Activated effector memory CD4-positive, alpha-beta T cell treated with Interleukin-2 at 50 U/mL for 16 hours (primary cell): Measurements from ENCODE around the gene PRKCH.
A peak's percentile ranks its signal among the peaks of the same experiment; 100 is the strongest.
"Not testable (repeated sequence)": the region's sequence is repeated elsewhere in the genome, so short reads cannot be mapped to it uniquely, and the experiment has no call there.

Experiments
- DNase-seq: peaks from one replicate; pipeline ENCODE4 v3.0.0-alpha.2; 2020

The PRKCH gene

DNA sequence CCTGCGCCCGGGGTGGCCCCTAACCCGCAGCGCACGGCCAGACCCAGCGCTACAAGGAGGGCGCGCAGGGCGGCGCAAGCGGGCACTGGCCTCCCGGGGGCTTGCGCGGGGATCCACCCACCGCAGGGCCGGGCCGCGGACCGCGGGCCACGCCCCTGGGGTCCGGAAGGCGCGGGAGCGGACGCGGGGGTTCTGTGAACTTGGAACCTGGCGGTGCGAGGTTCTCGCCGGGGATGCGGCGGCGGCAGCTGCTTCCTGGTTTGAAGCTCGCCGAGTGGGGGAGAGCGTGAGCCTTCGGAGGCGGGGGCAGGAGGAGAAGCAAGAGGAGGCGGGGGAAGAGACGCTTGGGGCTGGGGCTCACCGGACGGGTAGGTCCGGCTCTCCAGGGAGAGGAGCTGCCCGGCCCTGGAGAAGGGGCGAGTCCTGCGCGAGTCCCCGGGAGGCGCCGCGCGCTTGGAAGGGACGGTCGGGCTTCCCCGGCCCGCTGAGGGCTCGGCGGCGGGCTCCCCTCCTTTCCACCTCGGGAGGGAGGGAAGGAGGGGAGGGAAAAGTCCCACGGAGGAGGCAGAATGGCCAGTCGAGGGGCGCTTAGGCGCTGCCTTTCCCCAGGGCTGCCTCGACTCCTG, at the start of gene PRKCH:
Gene PRKCH (plus strand): TSS at position 195 of the 626 bp plus-strand sequence. CDS start 523 bp downstream, outside the sequence.
- peak; percentile 78 for DNase-seq

DNA sequence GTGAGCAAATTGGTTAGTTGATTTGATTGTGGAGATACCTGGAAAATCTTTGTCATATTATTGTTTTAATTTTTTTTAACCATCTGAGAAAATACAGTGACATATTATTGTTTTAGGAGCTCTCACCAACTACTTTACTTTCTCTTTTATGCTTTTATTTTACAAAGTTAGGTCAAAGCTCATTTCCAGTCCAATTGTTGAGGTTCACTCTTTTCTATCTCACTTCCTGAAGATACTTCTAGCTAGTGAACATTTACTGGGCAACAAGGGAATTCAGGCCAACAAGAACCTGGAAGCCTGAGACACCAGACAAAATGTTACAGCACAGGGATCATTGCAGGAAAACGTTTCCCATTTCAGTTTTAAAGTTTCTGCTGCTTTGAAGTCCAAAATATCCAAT, 44.1 kb upstream of the PRKCH start:
- DNase-seq, result no peak

DNA sequence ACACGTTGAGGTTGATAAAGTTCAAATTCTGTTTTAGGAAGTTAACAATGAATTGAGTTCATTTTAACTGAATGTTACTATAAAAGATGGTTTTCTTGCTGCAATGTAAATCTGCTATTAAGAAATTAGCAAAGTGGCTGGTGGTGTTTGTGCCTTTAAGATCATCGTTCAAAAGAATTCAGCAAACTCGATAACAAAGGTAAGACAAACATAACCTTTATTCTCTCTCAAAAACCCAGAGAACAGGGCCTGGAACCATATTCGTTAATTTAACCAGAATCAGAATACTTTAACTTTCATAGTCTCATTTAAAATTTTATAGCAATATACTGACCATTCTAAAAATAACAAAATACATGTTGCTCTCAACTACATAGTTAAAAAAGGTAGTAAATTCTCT, 43.6 kb upstream of the PRKCH start:
- DNase-seq, result no peak

DNA sequence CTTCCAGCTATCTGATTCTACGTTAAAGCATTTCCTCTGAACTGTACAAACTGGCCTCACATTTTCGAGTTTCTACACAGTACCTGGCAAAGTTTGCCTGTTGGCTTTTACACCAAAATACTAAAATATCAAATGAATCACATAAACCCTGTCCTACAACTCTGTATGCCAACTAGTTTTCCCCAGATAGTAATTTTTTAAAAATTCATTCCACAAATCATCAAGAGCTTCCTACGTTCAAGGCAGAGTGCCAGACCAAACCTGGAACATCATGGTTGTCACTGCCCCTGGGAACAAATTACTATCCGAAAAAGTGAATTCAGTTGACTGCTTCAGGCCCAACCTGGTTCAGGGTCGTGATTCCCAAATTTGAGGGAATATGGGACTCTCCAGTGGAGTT, 42.3 kb upstream of the PRKCH start:
- DNase-seq, result no peak

DNA sequence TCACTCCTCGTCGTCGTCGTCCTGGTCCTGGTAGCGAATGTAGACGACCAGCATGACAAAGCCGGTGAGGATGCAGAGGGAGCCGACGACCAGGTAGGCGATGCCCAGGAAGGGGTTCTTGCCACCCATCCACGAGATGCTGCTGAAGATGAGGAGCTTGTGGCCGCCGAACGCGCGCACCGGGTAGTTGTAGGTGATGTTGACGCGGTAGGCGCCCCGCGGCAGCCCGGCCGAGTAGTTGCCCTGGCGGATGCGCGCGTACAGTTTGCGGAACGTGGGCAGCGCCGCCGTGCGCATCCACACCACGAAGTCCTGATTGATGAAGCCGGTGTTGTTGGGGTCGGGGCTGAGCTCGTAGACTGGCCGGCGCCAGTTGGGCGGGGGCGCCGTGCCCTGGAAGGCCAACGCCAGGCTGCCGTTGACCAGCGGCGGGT, 41.3 kb upstream of the PRKCH start:
- DNase-seq, result no peak

DNA sequence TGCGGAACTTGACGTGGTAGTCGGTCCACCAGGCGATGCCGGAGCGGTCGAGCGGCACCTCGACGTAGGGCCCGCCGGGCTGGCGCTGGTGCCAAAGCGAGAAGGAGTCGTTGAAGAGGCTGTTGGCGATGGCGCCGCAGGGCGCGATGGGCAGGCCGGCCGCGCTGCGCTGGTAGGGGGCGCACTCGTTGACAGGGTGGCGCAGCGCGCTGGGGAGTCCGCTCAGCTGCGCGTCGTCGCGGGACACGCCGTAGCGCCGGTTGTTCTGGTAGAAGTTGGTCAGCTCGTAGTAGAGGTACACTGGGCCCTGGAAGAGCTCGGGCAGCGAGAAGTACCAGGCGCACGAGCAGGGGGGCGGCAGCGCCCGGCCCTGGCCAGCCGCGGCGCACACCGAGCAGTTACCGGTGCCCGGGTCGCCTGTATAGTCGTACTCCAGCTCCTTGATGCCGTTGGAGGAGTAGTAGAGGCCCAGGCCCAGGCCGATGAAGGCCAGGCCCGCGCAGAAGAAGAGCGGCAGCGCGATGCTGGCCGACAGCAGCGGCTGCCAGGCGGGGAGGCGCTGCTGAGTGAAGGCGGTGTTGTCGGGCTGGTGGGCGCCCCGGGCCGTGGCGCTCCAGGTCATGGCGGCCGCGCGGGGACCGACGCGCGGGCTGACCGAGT, 40.7 kb upstream of the PRKCH start:
- DNase-seq, result peak; percentile 76

DNA sequence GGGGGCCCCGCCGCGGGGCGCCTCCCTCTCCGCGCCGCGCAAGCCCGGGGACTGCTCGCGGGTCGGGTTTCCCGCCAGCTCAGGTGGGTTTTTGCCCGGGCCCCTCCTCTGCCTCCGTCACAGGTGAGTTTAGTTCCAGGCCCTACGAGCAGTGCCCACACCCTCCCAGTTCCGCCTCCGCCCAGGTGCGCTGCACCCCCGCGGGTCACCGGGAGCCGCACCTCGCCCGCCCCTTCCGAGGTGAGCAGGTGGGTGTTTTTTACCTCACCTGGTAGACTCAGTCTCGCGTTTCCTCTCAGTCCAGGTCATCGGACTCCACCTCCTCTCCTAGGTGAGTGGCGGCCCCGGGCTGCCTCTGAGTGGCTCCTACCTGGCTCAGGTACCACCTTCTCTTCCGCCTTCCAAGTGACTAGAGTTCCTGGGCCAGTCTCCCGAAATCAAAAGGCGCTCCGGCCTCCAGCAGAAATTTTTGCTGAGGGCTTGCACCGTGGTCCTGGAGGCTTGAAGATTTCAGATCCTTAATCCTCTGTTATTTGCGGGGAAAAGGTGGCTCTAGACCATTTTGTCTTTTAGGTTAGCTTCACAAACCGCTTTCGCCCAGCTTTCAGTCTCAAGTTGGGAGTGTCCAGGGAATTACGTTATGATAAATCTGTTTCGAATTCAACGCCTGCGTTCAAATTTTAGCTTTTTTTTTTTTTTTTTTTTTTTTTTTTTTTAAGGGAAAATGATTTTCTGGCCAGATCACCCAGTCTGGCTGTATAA, 40.0 kb upstream of the PRKCH start, which contains the start of gene TMEM30B:
Gene TMEM30B (minus strand): TSS at position 153 of the 762 bp plus-strand sequence. CDS start 191 bp downstream, outside the sequence.
- peak; percentile 28 for DNase-seq

DNA sequence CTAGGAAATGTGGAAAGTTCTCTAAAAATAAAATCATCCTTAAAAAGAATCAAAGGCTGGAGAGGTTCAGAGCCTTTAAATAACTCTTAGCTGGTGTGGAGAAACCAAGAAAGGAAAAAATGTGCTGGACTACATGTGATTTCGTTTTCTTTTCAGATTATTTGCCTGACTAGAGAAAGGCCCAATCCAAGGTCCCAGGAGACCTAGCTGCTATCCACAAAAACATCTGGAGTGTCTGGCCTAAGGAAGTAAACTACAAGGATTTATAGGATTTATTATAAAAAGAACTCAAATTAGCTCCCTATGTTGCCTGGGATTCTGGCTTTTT, 39.5 kb upstream of the PRKCH start:
- no peak for DNase-seq

DNA sequence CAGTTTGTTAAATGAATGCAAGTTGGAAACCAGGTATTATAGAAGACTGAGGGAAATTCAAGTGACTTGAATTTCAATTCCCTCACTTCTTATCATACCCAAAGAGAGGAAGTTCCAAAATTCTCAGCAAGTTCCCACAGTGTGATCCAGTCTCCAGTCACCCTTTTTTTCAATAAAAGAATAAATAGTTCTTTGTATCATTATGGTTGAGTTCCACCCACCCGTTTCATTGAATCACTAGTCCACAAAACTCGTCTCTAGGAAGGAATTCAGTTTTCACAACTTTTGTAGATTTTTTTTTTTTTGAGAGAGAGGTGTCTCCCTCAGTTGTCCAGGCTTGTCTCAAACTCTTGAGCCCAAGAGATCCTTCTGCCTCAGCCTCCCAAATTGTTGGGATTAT, 38.6 kb upstream of the PRKCH start:
- no peak for DNase-seq

DNA sequence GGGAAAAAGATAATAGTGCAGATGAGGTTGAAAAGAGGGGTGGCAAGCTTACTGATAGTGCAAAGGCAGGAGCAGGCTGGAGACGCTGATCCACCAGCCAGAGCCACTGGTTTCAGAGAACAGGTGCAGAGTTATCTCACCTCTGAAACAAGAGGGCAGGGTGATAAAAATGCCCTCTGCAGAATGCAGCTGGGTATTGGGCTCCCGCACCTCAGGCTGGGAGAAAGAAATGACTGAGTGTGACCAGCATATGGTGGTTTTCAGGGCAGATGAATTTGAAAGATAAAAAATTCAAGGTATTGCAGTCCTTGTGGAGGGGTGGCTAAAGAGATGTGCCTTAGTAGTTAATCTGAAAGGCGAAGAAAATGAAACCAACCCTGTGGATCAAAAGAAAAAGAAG, 37.4 kb upstream of the PRKCH start:
- DNase-seq, result no peak

DNA sequence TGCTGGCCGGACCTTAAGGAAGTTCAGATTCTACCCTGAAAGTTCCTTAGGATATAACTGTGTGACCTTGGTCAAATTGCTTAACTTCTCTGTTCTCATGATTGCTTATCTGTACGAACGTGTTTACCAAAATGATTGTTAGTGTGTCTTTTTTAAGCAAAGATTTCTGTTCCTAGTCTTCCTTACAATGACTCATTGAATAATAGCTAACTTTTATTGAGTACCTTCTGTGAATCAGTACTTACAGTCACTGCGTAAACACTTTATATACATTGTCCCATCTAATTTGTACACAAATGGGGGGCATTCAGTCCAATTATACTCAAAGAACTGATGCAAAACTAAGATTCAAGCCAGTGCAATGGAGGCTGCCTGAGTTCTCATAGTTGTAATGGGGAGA, 36.0 kb upstream of the PRKCH start:
- DNase-seq, result no peak

DNA sequence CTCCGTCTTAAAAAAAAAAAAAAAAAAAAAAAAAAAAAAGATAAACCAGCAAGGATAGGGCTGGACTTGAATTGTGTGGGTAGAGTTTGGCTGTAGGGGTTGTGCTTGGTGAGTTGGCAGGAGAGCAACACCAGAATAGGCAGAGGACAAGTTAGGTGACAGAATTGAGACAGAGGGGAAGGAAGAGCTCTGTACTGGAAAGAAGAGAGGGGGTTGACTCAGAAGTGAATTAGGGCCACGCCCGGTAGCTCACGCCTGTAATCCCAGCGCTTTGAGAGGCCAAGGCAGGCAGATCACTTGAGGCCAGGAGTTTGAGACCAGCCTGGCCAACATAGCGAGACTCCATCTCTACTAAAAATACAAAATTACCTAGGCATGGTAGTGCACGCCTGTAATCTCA, 34.2 kb upstream of the PRKCH start:
- no peak for DNase-seq

DNA sequence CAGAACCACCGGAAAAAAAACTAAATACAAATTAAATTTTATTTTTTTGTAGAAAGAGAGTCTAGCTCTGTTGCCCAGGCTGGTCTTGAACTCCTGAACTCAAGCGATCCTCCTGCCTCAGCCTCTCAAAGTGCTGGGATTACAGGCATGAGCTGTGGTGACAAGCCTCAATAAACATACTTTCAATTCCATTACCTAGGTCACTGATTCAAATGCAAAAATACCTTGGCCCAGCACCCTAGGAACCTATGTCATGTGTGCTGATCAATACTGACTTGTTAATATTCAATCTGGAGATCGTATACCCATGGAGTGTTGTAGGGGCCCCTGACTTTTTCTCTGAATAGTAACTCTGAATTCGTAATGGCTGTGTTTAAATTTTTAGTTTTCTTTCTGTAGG, 33.2 kb upstream of the PRKCH start:
- no peak for DNase-seq

DNA sequence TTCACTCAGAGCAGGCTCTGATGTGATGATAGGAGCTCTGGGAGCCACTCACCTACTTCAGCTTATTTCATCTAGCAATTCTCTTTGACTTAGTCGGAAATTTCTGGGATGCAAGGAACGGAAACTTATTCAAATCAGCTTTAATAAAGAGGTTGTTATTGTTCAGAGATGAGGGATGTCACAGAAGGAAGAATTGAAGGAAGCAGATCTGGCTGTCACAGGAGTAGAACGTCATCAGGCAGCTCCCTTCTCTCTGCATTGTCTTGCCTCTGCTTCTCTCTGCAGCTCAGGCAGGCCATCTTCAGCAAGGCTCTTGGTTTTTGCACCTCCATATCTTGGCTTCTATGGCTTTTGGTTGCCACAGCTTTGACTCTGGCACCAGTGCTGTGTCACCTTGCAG, 32.7 kb upstream of the PRKCH start:
- no peak for DNase-seq

DNA sequence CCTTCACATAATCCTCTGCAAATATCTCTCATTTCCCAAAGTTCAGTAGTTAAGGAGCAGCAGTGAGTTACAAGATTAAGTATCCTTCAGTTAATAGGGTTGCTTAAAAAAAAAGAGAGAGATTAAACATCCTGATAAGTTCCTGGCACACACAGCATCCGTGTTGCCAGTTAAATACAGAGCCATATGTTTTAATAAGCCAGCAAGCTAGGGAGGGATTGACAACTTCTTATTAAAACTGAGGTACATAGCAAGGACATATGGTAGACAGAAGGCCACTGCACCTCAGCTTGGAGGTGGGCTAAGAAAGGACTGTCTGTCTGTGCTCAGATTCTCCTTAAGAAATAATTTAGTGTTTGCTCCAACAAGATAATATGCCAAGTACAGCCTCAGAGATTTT, 30.7 kb upstream of the PRKCH start:
- DNase-seq, result no peak

DNA sequence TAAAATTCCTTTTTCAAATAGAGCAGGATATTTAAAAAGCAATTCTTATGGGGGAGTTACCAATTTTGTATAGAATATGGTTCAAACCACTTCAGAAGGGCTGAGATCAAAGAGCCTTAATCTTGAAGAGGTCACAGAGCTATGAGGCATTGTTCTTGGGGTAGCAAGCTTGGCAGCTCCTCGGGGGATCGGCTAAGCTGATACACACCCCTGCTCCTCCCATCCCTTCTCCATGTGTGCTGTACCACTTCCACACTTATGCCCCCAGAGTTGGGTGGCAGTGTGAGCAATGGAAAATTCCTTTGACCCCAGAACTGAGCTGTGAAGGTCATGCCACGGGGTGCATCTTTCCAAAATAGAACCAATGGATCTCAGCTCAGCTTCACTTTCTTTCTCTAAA, 25.2 kb upstream of the PRKCH start:
- DNase-seq, result no peak

DNA sequence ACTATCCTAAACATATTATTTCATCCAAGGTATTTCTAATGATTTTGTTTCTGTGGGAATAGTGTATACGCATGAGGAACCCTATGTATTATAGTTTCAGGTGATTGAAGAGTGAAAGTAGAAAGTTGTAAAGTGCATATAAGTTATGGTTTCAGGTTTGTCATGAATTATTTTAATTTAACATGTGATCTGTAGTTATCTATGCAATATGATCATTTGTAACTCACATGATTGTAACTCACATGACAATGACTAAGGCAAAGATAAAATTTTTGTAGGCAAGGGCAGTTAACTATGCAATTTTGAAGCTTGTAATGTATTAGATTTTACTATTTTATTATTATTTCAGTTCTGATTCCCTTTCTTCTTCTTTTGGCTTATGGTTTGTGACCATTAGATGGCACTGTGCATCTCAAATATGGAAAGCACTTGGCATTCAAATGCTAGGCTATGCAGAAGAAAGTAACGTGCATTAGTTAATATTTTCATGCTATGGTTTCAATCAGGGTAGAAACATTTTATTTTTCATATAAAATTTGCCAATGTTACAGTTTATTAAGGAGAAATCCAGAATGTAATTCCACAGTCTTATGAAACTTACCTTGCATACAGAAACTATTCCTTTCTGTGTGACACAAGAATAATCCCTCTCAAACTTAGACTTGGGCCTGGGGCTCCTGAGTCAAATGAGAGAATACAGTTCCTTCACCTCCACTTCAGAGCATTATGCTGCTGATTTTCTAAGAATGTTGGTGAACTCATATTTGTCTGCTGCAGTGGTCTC, 24.5 kb upstream of the PRKCH start:
- no peak for DNase-seq

DNA sequence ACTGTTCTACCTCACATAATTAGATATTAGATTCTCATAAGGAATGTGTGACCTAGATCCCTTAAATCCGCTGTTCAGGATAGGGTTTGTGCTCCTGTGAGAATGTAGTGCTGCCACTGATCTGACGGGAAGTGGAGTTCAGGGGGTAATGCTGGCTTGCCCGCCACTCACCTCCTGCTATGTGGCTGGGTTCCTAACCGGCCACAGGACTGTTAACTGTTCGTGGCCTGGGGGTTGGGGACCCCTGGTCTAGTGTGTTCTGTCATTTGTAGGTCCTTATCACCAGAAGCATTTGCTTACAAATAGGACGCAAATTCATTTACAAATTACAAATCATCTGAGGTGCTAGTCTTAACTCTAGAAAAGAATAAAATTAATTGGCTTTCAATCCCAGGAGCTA, 23.8 kb upstream of the PRKCH start:
- no peak for DNase-seq

DNA sequence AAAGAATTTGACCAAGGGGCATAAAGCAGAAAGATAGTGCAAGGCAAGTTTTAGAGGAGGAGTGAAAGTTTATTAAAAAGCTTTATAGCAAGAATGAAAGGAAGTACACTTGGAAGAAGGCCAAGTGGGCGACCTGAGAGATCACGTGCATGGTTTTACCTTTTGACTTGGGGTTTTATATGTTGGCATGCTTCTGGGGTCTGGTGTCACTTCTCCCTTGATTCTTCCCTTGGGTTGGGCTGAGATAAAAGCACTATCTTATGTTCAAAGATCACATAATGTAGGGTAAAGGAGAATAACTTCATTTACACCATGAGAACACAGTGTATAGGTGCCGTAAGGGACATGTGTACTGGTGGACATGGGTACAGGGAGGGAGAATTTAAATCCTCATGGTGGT, 22.6 kb upstream of the PRKCH start:
- no peak for DNase-seq

DNA sequence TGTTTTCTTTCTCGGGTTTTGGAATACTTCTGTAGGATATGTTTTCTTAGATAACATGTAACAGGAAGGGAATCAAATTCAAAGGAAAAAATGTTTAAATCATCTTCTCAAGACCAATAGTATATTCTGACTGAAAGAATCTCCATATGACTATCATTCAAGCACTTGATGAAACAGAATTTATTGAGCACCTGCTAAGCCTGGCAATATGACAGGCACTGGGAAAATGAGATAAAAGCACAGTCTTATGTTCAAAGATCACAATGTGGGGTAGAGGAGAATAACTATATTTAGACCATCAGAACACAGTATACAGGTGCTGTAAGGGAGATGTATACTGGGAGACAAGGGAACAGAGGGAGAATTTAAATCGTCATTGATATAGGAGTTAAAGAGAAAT, 21.2 kb upstream of the PRKCH start:
- no peak for DNase-seq

DNA sequence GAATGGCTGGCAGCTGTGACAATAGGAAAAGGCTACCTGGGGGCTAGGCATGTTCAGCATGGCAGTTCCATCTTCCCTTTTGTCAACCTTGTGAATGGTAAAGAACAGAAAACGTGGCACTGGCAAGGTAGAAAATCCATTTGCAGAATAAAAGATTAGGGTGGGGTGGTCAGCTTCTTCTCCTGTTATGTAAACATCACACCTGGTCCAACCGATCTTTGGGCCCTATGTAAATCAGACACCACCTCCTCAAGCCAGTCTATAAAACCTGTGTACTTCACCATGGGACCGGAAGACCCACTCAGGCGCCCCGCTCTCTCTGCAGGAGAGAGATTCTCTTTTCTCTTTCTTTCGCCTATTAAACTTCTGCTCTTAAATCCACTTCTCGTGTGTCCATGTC, 20.6 kb upstream of the PRKCH start:
- DNase-seq, result no peak

DNA sequence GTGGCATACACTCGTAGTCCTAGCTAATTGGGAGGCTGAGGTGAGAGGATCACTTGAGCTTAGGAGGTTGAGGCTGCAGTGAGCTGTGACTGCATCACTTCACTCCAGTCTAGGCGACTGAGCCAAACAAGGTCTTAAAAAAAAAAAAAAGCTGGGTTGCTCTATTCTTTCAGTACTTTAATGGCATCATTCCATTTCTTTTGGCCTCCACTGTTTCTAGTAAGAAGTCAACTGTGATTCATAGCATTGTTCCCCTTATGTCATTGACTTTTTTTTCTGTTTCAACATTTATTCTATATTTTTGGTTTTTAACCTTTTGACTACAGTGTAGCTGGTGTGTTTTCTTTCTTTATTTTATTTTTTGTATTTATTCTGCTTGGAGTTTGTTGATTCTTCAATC, 16.7 kb upstream of the PRKCH start:
- DNase-seq, result no peak

DNA sequence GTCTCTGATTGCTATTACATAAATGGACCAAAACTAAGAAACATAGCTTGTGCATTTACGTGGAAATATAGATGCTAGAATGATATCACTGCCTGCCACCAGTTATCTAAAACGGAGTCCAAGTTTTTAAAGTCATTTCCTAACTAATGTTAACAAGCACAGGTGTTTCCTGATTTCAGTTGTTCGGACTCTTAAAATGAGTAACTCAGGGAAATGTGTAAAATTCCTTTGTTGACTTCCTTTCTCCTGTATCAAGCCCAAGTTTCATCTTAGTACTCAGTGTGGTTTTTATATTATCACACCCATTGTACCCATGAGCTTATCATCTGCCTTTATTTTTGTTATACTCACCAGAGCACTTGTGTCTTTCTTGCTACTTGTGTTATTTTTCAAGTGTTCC, 13.2 kb upstream of the PRKCH start:
- DNase-seq, result no peak

DNA sequence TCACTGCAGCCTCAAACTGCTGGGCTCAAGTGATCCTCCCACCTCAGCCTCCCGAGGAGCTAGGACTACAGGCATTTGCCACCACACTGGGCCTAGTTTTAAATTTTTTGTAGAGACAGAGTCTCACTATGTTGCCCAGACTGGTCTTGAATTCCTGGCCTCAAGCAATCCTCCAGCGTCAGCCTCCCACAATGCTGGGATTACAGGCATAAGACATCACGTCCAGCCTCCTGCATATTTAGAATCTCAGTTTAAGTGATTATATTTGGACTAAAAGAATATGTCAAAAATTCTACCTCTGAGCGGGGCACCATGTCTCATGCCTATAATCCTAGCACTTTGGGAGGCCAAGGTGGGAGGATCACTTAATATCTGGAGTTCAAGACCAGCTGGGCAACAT, 12.7 kb upstream of the PRKCH start:
- DNase-seq, result not testable (repeated sequence)
